Breast epithelium (tissue), 4 donors: ENCODE measurements around the gene FOXC1. TPM values are rescaled to one million over a fixed set of nuclear protein-coding genes. Genes with fewer than 3 reads are reported as not detected.

ENCODE experiments used
- DNase-seq, 2 donors: peaks; one replicate each; pipeline ENCODE4 v3.0.0-alpha.2; 2019; ENCODE audit warnings: low spot score in 2 of 2
- H3K27ac ChIP-seq, 2 donors: fragments of 200-600 bp; sonication (generic) in 1 of 2; one replicate each; pipeline ENCODE4 v1.5.1; 2016 to 2019; ENCODE audit warnings: mild to moderate bottlenecking in 1 of 2
- H3K27me3 ChIP-seq, 2 donors: fragments of 200-600 bp; sonication (generic) in 1 of 2; one replicate each; pipeline versions ENCODE4 v1.5.1 to v1.6.0; 2017 to 2019; ENCODE audit warnings: control low read depth in 1 of 2, mild to moderate bottlenecking in 1 of 2
- H3K36me3 ChIP-seq: fragments of 200-600 bp; one replicate; pipeline ENCODE4 v1.5.1; 2019
- H3K4me1 ChIP-seq, 2 donors: fragments of 200-600 bp; sonication (generic); one replicate each; pipeline ENCODE4 v1.5.1; 2016 to 2019; ENCODE audit warnings: control low read depth in 1 of 2
- H3K4me3 ChIP-seq, 3 donors: fragments of 200-600 bp; sonication (generic); 1 replicate in 2 of 3; 2 replicates in 1 of 3; pipeline ENCODE4 v1.5.1; 2016 to 2019; ENCODE audit warnings: mild to moderate bottlenecking in 3 of 3, moderate library complexity in 2 of 3
- H3K9me3 ChIP-seq, 2 donors: fragments of 200-600 bp; sonication (generic) in 1 of 2; one replicate each; pipeline ENCODE4 v1.5.1; 2016 to 2019; ENCODE audit warnings: control low read depth in 1 of 2
- POLR2A ChIP-seq: fragments of 450-650 bp; IDR thresholded peaks from one replicate; pipeline ENCODE4 v1.6.1; 2016; ENCODE audit warnings: antibody characterized with exemption, mild to moderate bottlenecking, moderate library complexity
- POLR2AphosphoS5 ChIP-seq, 3 donors: sonication (generic); formaldehyde crosslinking; IDR thresholded peaks; one replicate each; pipeline ENCODE4 v1.6.1; 2017; ENCODE audit warnings: antibody characterized with exemption in 3 of 3
- intact Hi-C: fragments of 100-400 bp; cut with DNase I; formaldehyde crosslinking; loops from one replicate; pipeline ENCODE4 v1.15.1; 2023; ENCODE audit warnings: low total_unique reads
- total RNA-seq, 3 donors: library from RNA; depleted of rRNA; stranded (reverse); fragments of >200 nt; gene quantifications; one replicate each; pipeline ENCODE4 v1.1.0, GENCODE V29; 2016
- TF ChIP-seq, protein P1 (sequence below), 3 donors: fragments of 450-650 bp; IDR thresholded peaks; one replicate each; pipeline ENCODE4 v1.5.1; 2016 to 2017; ENCODE audit warnings: antibody characterized with exemption in 3 of 3, mild to moderate bottlenecking in 3 of 3, moderate library complexity in 3 of 3

Gene FOXC1
- total RNA-seq, 3 donors from 2014 or later = 3.7 to 13.2 (median 7.5) TPM

DNA sequence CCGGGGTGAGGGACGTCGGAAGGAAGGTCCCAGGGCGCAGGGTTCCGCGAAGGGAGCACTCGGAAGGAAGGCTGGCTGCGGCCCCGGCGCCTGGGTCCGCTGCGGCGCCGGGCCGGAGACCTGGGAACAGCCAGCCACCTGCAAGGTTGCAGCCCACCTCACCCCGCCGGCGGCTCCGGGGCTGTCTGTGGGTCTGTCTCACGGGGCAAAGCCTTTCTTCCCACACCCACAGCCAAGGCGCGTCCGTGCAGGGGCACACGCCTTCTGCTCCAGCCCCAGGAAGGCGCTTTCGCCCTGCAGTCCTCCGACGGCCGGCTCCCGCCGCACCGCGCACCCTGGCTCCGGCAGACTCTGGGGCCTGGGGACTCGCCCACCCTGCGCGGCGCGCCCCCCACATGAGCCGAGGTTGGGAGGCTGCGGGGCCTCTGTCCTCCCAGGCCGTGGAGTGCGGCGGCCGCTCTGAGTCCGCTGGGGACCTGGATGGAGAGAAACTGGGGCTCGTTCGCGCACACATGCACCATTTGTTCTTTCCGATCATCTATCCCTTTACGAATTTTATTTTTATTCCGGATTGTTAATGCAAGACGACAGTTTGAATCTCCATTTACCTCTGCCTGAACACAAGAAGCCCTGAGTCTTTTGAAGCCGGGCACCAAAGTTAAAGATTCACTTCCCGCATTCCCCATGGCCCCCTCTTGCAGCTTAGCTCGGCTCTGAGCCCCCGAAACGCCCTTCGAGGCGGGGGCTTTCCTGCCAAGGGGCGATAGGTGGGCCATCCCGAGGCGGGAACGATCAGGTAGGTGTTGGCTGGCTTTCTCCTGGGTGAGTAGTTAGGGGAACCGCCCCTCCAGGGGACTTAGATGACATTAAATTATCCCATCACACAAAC lies 4.5 kb upstream of the FOXC1 start:
- intact Hi-C loops = loop anchor here (10.0 kb wide), 1 partner anchor 740 kb away; no protein-coding TSS in a partner anchor
- Histone ChIP-seq H3K4me1 (peaks cover 0 to 7% of the 10 kb centered on the region in 2 donors), H3K9me3 (no peaks in the 10 kb centered on the region), H3K4me3 (peak overlapping the region; percentile 43 to 67 (median 50)), H3K27me3 (peaks cover 0 to 44% of the 10 kb centered on the region in 2 donors), H3K36me3 (no peaks in the 10 kb centered on the region), H3K27ac (no peak overlapping the region)
- TF ChIP-seq POLR2A (no peak), POLR2AphosphoS5 (IDR thresholded peaks at IDR 0.05) (no peak)
- TF ChIP-seq, protein P1, sequence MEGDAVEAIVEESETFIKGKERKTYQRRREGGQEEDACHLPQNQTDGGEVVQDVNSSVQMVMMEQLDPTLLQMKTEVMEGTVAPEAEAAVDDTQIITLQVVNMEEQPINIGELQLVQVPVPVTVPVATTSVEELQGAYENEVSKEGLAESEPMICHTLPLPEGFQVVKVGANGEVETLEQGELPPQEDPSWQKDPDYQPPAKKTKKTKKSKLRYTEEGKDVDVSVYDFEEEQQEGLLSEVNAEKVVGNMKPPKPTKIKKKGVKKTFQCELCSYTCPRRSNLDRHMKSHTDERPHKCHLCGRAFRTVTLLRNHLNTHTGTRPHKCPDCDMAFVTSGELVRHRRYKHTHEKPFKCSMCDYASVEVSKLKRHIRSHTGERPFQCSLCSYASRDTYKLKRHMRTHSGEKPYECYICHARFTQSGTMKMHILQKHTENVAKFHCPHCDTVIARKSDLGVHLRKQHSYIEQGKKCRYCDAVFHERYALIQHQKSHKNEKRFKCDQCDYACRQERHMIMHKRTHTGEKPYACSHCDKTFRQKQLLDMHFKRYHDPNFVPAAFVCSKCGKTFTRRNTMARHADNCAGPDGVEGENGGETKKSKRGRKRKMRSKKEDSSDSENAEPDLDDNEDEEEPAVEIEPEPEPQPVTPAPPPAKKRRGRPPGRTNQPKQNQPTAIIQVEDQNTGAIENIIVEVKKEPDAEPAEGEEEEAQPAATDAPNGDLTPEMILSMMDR (IDR thresholded peaks at IDR 0.05) = no peak
- DNase-seq = no peak

DNA sequence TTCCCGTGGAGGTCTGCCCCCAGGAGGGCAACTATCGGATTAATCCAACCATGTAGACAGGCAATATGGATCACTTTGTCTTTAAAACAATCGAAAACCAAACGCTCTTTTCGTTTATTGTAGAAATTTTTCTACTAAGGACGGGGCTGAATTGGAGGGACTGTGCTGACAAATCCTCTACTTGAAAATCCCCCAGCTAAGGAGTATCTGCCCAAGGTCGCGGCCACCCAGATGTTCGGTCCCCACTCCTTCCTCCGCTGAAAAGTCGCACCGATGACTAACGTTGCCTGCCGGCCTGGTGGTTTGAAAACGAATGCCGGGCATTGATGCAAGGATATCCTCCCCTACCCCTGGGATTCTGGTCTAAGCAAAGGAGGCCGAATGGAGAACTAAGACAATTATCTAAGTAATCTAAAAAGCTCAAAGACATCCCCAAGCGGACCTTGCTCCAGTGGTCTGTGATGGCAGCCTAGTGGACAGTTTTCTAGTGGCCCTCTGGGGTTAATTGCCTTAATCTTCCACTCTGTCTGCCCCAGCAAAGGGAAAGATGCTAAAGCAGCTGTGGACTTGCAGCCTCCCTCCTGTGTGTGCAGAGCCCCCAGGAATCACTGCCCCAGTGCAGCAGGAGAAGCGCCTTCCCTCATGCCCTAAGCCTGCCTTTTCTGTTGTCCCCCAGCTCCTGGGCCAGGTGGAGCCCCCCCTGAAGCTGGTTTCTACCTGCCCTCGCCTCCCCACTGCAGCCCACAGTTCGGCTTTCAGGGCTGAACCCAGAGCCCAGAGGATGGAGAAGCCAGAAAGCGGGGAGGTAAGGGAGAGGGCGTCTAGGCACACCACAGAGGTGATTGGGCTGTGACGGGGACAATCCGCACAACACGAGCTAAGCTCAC lies 3.6 kb upstream of the FOXC1 start:
- H3K4me3 ChIP-seq = no peak overlapping the region
- peaks cover 0 to 7% of the 10 kb centered on the region in 2 donors for H3K4me1 ChIP-seq
- peaks cover 0 to 44% of the 10 kb centered on the region in 2 donors for H3K27me3 ChIP-seq
- DNase-seq = no peak
- H3K27ac ChIP-seq = no peak overlapping the region
- H3K36me3 ChIP-seq = no peaks in the 10 kb centered on the region
- intact Hi-C loops = loop anchor here (10.0 kb wide), 1 partner anchor 739 kb away; no protein-coding TSS in a partner anchor
- no peaks in the 10 kb centered on the region for H3K9me3 ChIP-seq
- TF ChIP-seq, protein P1 (IDR thresholded peaks at IDR 0.05) = no peak
- TF ChIP-seq POLR2A (no peak), POLR2AphosphoS5 (IDR thresholded peaks at IDR 0.05) (no peak)

DNA sequence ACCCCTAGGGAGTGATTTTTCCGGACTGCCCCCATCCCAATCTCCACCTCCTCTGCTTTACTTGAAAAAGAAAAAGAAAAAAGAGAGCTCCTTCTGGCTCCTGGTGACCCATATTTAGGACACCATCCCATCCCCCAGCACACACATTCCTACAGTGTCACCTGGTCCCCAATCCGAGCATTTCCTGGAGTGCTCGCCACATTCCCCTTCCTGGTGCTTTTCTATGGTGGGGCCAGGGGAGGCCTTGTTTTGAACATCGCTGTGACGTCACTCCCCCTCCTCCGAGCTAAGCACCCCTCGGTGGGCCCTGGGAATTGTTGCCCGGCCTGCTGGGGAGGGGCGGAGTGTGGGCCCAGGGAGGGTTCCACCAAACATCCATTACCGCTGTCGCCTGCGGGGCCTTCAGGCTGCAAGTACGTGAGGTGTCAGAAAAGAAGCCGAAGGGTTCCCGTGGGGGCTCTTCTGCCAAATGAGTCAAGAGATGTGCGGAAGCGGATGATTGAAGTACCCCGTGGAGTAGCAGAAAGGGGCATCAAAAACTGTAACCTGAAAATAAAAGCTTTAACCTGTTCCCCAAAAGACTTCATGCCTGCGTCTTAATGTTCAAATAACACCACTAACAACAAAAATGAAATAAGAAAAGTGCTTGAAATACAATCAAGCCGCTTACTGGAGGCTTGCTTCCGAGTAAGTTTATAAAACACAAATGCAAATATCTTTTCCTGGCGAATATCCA lies 2.8 kb upstream of the FOXC1 start:
- no peak for DNase-seq
- H3K4me3 ChIP-seq = no peak overlapping the region
- peaks cover 0 to 7% of the 10 kb centered on the region in 2 donors for H3K4me1 ChIP-seq
- peaks cover 0 to 35% of the 10 kb centered on the region in 2 donors for H3K27me3 ChIP-seq
- no peak for TF ChIP-seq POLR2A
- intact Hi-C loops = loop anchor here (10.0 kb wide), 1 partner anchor 738 kb away; no protein-coding TSS in a partner anchor
- H3K9me3 ChIP-seq = no peaks in the 10 kb centered on the region
- H3K27ac ChIP-seq = no peak overlapping the region
- no peaks in the 10 kb centered on the region for H3K36me3 ChIP-seq

DNA sequence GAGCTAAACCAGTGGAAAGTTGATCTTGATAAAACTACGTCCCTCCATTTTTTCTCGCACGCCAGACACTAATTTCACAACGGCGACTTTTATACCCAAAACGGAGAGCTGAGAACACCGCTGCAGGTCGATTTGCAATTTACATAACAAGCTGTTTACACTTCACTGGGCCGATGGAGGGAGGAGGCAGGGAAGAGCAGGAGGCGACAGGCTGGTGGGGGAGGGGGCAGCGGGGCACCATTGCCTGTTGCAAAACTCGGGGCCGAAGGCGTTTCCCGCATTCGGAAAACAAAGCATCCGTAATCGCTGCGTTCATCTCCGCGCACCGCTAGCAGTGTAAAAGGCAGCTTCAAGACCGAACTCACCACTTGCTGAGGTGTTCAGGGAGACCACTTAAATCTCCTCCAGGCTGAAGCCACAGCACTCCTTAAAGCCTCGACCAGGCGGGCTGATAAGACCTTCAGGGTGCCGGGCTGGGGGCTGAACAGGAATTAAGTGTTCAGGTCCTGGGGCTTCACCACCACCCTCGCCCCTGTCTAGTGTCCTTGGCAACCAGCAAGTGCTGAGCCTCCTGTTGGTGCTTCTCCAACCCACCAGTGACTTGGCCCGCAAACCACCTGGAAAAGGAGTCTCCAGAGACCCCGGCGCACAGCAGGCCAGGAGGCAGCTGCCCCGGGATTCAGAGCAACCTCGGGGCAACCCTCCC lies 2.0 kb upstream of the FOXC1 start:
- H3K4me3 ChIP-seq = no peak overlapping the region
- no peaks in the 10 kb centered on the region for H3K36me3 ChIP-seq
- no peaks in the 10 kb centered on the region for H3K9me3 ChIP-seq
- peaks cover 0 to 7% of the 10 kb centered on the region in 2 donors for H3K4me1 ChIP-seq
- intact Hi-C loops = loop anchor here (10.0 kb wide), 1 partner anchor 737 kb away; no protein-coding TSS in a partner anchor
- no peak overlapping the region for H3K27ac ChIP-seq
- peak in 1 of 2 donors; percentile 19 for DNase-seq
- TF ChIP-seq POLR2A (no peak), POLR2AphosphoS5 (IDR thresholded peaks at IDR 0.05) (no peak)
- TF ChIP-seq, protein P1 (IDR thresholded peaks at IDR 0.05) = no peak
- H3K27me3 ChIP-seq = peaks cover 0 to 35% of the 10 kb centered on the region in 2 donors
